Measurements from ENCODE around the gene ZBTB16.

ZBTB16 gene

GRCh38 chr11:114110123-114110522 lies 50.6 kb downstream of the ZBTB16 start:
- Histone ChIP-seq H3K27me3 (ENCODE audit: low read depth, low read length) (no peaks in the 10 kb centered on the region), H3K9me3 (ENCODE audit: control insufficient read depth in 1 of 2, low read length in 2 of 2) (no peaks in the 10 kb centered on the region), H3K27ac (ENCODE audit: low read length) (no peak overlapping the region), H3K4me3 (ENCODE audit: low read depth in 1 of 2, low read length in 2 of 2) (no peak overlapping the region), H3K36me3 (ENCODE audit: control insufficient read depth in 1 of 2, insufficient read depth in 2 of 2, low read length in 2 of 2) (no peaks in the 10 kb centered on the region), H3K4me1 (ENCODE audit: control insufficient read depth in 1 of 2, insufficient read depth in 2 of 2, low read length in 2 of 2) (peaks cover 0 to 49% of the 10 kb centered on the region in 2 donors)

- peak overlapping the region; percentile 9 to 22 for H3K4me3 ChIP-seq (ENCODE audit: low read depth in 1 of 2, low read length in 2 of 2)
- no peaks in the 10 kb centered on the region for H3K9me3 ChIP-seq (ENCODE audit: control insufficient read depth in 1 of 2, low read length in 2 of 2)
- no peaks in the 10 kb centered on the region for H3K36me3 ChIP-seq (ENCODE audit: control insufficient read depth in 1 of 2, insufficient read depth in 2 of 2, low read length in 2 of 2)
- peaks cover 0 to 53% of the 10 kb centered on the region in 2 donors for H3K4me1 ChIP-seq (ENCODE audit: control insufficient read depth in 1 of 2, insufficient read depth in 2 of 2, low read length in 2 of 2)
- no peaks in the 10 kb centered on the region for H3K27me3 ChIP-seq (ENCODE audit: low read depth, low read length)
- no peak overlapping the region for H3K27ac ChIP-seq (ENCODE audit: low read length)
These were observed 51.7 kb downstream of the ZBTB16 start for GRCh38 chr11:114110952-114111947.

- H3K4me1 ChIP-seq (ENCODE audit: control insufficient read depth in 1 of 2, insufficient read depth in 2 of 2, low read length in 2 of 2) = peaks cover 0 to 36% of the 10 kb centered on the region in 2 donors
- H3K36me3 ChIP-seq (ENCODE audit: control insufficient read depth in 1 of 2, insufficient read depth in 2 of 2, low read length in 2 of 2) = peaks cover 0 to 4% of the 10 kb centered on the region in 2 donors
- H3K27me3 ChIP-seq (ENCODE audit: low read depth, low read length) = no peaks in the 10 kb centered on the region
- no peak overlapping the region for H3K4me3 ChIP-seq (ENCODE audit: low read depth in 1 of 2, low read length in 2 of 2)
- no peak overlapping the region for H3K27ac ChIP-seq (ENCODE audit: low read length)
- no peaks in the 10 kb centered on the region for H3K9me3 ChIP-seq (ENCODE audit: control insufficient read depth in 1 of 2, low read length in 2 of 2)
These were observed 56.0 kb downstream of the ZBTB16 start for GRCh38 chr11:114115451-114115928.

- Histone ChIP-seq H3K27ac (ENCODE audit: low read length) (no peak overlapping the region), H3K4me3 (ENCODE audit: low read depth in 1 of 2, low read length in 2 of 2) (no peak overlapping the region), H3K4me1 (ENCODE audit: control insufficient read depth in 1 of 2, insufficient read depth in 2 of 2, low read length in 2 of 2) (peaks cover 0 to 40% of the 10 kb centered on the region in 2 donors), H3K9me3 (ENCODE audit: control insufficient read depth in 1 of 2, low read length in 2 of 2) (no peaks in the 10 kb centered on the region), H3K36me3 (ENCODE audit: control insufficient read depth in 1 of 2, insufficient read depth in 2 of 2, low read length in 2 of 2) (peaks cover 0 to 4% of the 10 kb centered on the region in 2 donors), H3K27me3 (ENCODE audit: low read depth, low read length) (no peaks in the 10 kb centered on the region)
These were observed 56.8 kb downstream of the ZBTB16 start for GRCh38 chr11:114116357-114116756.

GRCh38 chr11:114116800-114117199 lies 57.3 kb downstream of the ZBTB16 start:
- Histone ChIP-seq H3K9me3 (ENCODE audit: control insufficient read depth in 1 of 2, low read length in 2 of 2) (no peaks in the 10 kb centered on the region), H3K27me3 (ENCODE audit: low read depth, low read length) (no peaks in the 10 kb centered on the region), H3K36me3 (ENCODE audit: control insufficient read depth in 1 of 2, insufficient read depth in 2 of 2, low read length in 2 of 2) (peaks cover 0 to 4% of the 10 kb centered on the region in 2 donors), H3K27ac (ENCODE audit: low read length) (no peak overlapping the region), H3K4me1 (ENCODE audit: control insufficient read depth in 1 of 2, insufficient read depth in 2 of 2, low read length in 2 of 2) (peaks cover 0 to 39% of the 10 kb centered on the region in 2 donors), H3K4me3 (ENCODE audit: low read depth in 1 of 2, low read length in 2 of 2) (no peak overlapping the region)

GRCh38 chr11:114120606-114121005 lies 61.1 kb downstream of the ZBTB16 start:
- Histone ChIP-seq H3K27ac (ENCODE audit: low read length) (no peak overlapping the region), H3K27me3 (ENCODE audit: low read depth, low read length) (no peaks in the 10 kb centered on the region), H3K36me3 (ENCODE audit: control insufficient read depth in 1 of 2, insufficient read depth in 2 of 2, low read length in 2 of 2) (peaks cover 0 to 4% of the 10 kb centered on the region in 2 donors), H3K9me3 (ENCODE audit: control insufficient read depth in 1 of 2, low read length in 2 of 2) (no peaks in the 10 kb centered on the region), H3K4me1 (ENCODE audit: control insufficient read depth in 1 of 2, insufficient read depth in 2 of 2, low read length in 2 of 2) (peaks cover 0 to 64% of the 10 kb centered on the region in 2 donors), H3K4me3 (ENCODE audit: low read depth in 1 of 2, low read length in 2 of 2) (no peak overlapping the region)

- peaks cover 0 to 63% of the 10 kb centered on the region in 2 donors for H3K4me1 ChIP-seq (ENCODE audit: control insufficient read depth in 1 of 2, insufficient read depth in 2 of 2, low read length in 2 of 2)
- H3K36me3 ChIP-seq (ENCODE audit: control insufficient read depth in 1 of 2, insufficient read depth in 2 of 2, low read length in 2 of 2) = peaks cover 4 to 5% of the 10 kb centered on the region in 2 donors
- H3K4me3 ChIP-seq (ENCODE audit: low read depth in 1 of 2, low read length in 2 of 2) = no peak overlapping the region
- H3K27ac ChIP-seq (ENCODE audit: low read length) = no peak overlapping the region
- H3K27me3 ChIP-seq (ENCODE audit: low read depth, low read length) = no peaks in the 10 kb centered on the region
- H3K9me3 ChIP-seq (ENCODE audit: control insufficient read depth in 1 of 2, low read length in 2 of 2) = no peaks in the 10 kb centered on the region
These were observed 61.6 kb downstream of the ZBTB16 start for GRCh38 chr11:114121138-114121537.

GRCh38 chr11:114121804-114122504 lies 62.4 kb downstream of the ZBTB16 start:
- Histone ChIP-seq H3K36me3 (ENCODE audit: control insufficient read depth in 1 of 2, insufficient read depth in 2 of 2, low read length in 2 of 2) (peaks cover 0 to 5% of the 10 kb centered on the region in 2 donors), H3K27ac (ENCODE audit: low read length) (no peak overlapping the region), H3K9me3 (ENCODE audit: control insufficient read depth in 1 of 2, low read length in 2 of 2) (no peaks in the 10 kb centered on the region), H3K4me3 (ENCODE audit: low read depth in 1 of 2, low read length in 2 of 2) (no peak overlapping the region), H3K27me3 (ENCODE audit: low read depth, low read length) (no peaks in the 10 kb centered on the region), H3K4me1 (ENCODE audit: control insufficient read depth in 1 of 2, insufficient read depth in 2 of 2, low read length in 2 of 2) (peaks cover 0 to 65% of the 10 kb centered on the region in 2 donors)

- H3K4me1 ChIP-seq (ENCODE audit: control insufficient read depth in 1 of 2, insufficient read depth in 2 of 2, low read length in 2 of 2) = peaks cover 0 to 69% of the 10 kb centered on the region in 2 donors
- H3K27me3 ChIP-seq (ENCODE audit: low read depth, low read length) = no peaks in the 10 kb centered on the region
- no peaks in the 10 kb centered on the region for H3K9me3 ChIP-seq (ENCODE audit: control insufficient read depth in 1 of 2, low read length in 2 of 2)
- H3K4me3 ChIP-seq (ENCODE audit: low read depth in 1 of 2, low read length in 2 of 2) = no peak overlapping the region
- H3K27ac ChIP-seq (ENCODE audit: low read length) = no peak overlapping the region
- peaks cover 0 to 9% of the 10 kb centered on the region in 2 donors for H3K36me3 ChIP-seq (ENCODE audit: control insufficient read depth in 1 of 2, insufficient read depth in 2 of 2, low read length in 2 of 2)
These were observed 63.2 kb downstream of the ZBTB16 start for GRCh38 chr11:114122686-114123085.

- H3K9me3 ChIP-seq (ENCODE audit: control insufficient read depth in 1 of 2, low read length in 2 of 2) = no peaks in the 10 kb centered on the region
- no peak overlapping the region for H3K4me3 ChIP-seq (ENCODE audit: low read depth in 1 of 2, low read length in 2 of 2)
- peaks cover 0 to 12% of the 10 kb centered on the region in 2 donors for H3K36me3 ChIP-seq (ENCODE audit: control insufficient read depth in 1 of 2, insufficient read depth in 2 of 2, low read length in 2 of 2)
- no peak overlapping the region for H3K27ac ChIP-seq (ENCODE audit: low read length)
- H3K4me1 ChIP-seq (ENCODE audit: control insufficient read depth in 1 of 2, insufficient read depth in 2 of 2, low read length in 2 of 2) = peaks cover 0 to 76% of the 10 kb centered on the region in 2 donors
- no peaks in the 10 kb centered on the region for H3K27me3 ChIP-seq (ENCODE audit: low read depth, low read length)
These were observed 64.3 kb downstream of the ZBTB16 start for GRCh38 chr11:114123692-114124330.

All from muscle layer of duodenum (tissue), 2 donors.